NK-92 treated with Interleukin-12 subunit alpha and Interleukin-12 subunit beta, amount 100 ng/mL, for 24 hours (cell line): Measurements from ENCODE around the gene DNALI1.

Source experiments
- DNase-seq: peaks from one replicate; lab custom pipeline; 2025; lab: John Stamatoyannopoulos, UW

Gene DNALI1

GRCh38 chr1:37602750-37603694 lies 46.3 kb downstream of the DNALI1 start:
- DNase-seq = no peak

- DNase-seq = no peak
These were observed 48.4 kb downstream of the DNALI1 start for GRCh38 chr1:37605061-37605650.

GRCh38 chr1:37605806-37606474 lies 49.2 kb downstream of the DNALI1 start:
- DNase-seq = no peak

DNA sequence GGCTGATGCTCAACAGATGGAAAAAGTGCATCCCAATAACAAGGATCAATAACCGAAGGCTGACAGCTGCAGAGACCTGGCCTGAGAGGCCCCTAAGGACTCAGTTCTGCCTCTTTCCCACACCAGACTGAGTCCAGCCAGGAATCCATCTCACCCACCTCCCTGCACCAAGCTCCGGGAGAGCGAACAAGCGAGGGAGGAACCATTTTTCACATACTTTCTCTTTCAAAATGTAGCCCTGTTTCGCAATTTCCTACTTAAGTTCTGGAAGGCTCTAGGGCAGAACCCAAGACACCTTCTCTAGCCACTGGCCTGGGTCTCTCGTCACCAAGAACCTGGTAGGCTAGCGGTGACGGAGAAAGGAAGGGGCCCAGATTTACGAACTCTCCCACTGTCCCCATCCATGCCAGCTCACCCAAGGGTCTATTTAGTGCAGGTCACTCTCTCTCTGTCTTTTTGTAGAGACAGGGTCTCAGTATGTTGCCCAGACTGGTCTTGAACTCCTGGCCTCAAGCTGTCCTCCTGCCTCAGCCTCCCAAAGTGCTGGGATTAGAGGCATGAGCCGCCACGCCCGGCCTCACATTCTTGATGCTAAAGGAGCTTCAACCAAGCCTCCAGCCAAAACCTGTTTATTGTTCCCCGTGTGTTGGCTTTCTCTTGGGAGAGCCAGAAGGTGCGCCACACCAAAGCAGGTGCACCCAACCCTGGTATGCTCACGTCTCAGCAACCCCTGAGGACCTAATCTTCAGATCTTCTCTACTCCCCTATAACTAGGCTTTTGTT lies 49.9 kb downstream of the DNALI1 start:
- no peak for DNase-seq

DNA sequence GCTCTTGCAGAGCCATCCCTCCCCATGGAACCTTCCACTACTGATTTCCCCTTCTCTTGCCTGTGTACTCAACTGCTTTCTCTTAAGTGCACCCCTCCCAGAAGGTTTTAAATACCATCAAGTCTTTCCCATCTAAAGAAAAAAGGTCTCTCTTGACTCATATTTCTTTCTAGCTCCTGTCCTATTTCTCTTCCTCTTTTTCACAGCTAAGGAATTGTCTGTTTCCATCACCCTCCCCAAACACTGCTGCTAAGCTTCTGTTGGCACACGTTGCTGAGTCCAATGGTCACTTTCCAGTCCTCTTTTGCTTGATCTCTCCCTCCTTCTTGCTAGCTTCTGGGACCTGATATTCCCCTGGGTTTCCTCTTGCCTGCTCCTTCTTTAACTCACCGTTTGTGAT lies 52.3 kb downstream of the DNALI1 start:
- DNase-seq = no peak

GRCh38 chr1:37609994-37610393 lies 53.3 kb downstream of the DNALI1 start:
- no peak for DNase-seq

DNA sequence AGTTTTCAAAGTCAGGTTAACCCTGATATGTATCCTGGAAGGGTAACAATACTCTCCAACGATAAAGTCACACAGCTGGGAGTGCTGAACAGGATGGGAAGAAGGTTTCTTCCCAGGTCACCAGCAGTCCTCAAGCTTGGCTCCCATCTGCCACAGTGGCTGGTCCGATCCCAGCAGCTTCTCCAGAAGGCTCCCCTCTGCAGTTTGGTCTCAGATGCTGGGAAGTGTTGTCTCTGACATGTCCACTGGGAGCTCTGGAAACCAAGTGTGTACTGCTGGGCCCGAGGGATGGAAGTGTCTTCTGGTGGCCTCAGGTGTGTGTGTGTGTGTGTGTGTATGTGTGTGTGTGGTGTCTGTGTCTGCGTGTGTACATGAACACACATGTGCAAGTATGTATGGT lies 55.4 kb downstream of the DNALI1 start:
- no peak for DNase-seq

GRCh38 chr1:37614105-37614504 lies 57.4 kb downstream of the DNALI1 start:
- no peak for DNase-seq

DNA sequence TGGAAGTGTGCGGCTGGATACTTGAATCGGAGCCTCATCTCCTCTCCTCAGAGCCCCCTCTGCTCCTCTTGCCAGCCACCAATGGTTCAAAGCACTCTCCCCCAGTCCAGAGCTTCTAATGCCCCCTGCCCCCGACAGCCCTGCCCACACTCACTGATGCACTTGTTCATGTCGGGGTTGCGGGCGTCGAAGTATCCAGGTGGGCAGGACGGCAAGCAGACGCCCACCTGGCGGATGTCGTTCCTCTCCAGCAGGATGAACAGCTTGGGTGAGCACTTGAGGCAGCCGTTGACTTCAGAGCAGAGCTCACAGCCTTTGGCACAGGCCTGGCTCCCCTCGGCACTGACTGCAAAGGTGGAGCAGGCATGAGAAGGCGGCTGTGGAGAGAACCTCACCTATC lies 59.6 kb downstream of the DNALI1 start:
- DNase-seq = no peak
